ENCODE data around the gene FTO. TPM values are rescaled to one million over a fixed set of nuclear protein-coding genes. Genes with fewer than 3 reads are reported as not detected.

The FTO gene
- polyA plus RNA-seq, 1 donor from 2014 or later = 80.1 TPM

DNA sequence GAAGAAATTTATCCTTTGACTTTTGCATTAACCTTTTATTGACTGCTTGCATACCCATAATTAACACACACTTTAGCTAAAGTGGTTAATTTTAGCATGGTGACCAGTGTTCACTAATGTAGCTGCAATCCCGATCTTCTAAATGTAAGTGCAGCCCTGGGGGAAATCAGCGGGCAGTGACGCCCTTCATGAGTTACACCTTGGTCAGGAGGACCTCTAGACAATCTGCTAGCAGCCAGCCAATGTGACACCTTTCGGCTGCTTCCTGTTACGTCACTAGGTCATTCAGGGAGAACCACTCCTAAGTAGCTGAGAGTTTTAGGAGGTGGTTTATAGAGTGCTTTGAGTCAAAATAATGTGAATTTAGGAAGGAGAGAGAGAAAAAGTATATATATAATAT lies 402.1 kb downstream of the FTO start:
- Histone ChIP-seq H3K36me3 (ENCODE audit: insufficient read depth, low read length) (no peaks in the 10 kb centered on the region), H3K9me3 (ENCODE audit: low read length) (no peaks in the 10 kb centered on the region), H3K27ac (ENCODE audit: low read length) (no peak overlapping the region), H3F3A (ENCODE audit: insufficient read depth, low read length, poor library complexity, severe bottlenecking) (no peaks in the 10 kb centered on the region), H3K27me3 (ENCODE audit: insufficient read depth, low read depth, low read length) (no peaks in the 10 kb centered on the region), H3K9me2 (ENCODE audit: insufficient read depth, low read length) (no peaks in the 10 kb centered on the region), H3K9ac (ENCODE audit: low read length) (no peak overlapping the region), H3K79me2 (replicated peaks; ENCODE audit: insufficient read depth, low read length) (no peaks in the 10 kb centered on the region), H3K4me3 (ENCODE audit: low read length) (no peak overlapping the region), H3K4me2 (ENCODE audit: low read length) (no peak overlapping the region), H2AFZ (ENCODE audit: low read depth, low read length) (no peak overlapping the region), H4K20me1 (ENCODE audit: insufficient read depth) (no peaks in the 10 kb centered on the region)
- TF ChIP-seq POLR2AphosphoS5 (IDR thresholded peaks at IDR 0.05) (no peak), MXI1 (conservative IDR thresholded peaks at IDR 0.05; ENCODE audit: poor library complexity, severe bottlenecking) (no peak), EZH2 (IDR thresholded peaks at IDR 0.05; ENCODE audit: borderline replicate concordance, insufficient read depth, low read length, poor library complexity, severe bottlenecking) (no peak), TAF1 (IDR thresholded peaks at IDR 0.05; ENCODE audit: low read depth) (no peak), EP300 (conservative IDR thresholded peaks at IDR 0.05; ENCODE audit: poor library complexity, severe bottlenecking) (no peak), RAD21 (conservative IDR thresholded peaks at IDR 0.05) (no peak), SMC3 (conservative IDR thresholded peaks at IDR 0.05; ENCODE audit: poor library complexity) (no peak)
- TF ChIP-seq, protein P1, sequence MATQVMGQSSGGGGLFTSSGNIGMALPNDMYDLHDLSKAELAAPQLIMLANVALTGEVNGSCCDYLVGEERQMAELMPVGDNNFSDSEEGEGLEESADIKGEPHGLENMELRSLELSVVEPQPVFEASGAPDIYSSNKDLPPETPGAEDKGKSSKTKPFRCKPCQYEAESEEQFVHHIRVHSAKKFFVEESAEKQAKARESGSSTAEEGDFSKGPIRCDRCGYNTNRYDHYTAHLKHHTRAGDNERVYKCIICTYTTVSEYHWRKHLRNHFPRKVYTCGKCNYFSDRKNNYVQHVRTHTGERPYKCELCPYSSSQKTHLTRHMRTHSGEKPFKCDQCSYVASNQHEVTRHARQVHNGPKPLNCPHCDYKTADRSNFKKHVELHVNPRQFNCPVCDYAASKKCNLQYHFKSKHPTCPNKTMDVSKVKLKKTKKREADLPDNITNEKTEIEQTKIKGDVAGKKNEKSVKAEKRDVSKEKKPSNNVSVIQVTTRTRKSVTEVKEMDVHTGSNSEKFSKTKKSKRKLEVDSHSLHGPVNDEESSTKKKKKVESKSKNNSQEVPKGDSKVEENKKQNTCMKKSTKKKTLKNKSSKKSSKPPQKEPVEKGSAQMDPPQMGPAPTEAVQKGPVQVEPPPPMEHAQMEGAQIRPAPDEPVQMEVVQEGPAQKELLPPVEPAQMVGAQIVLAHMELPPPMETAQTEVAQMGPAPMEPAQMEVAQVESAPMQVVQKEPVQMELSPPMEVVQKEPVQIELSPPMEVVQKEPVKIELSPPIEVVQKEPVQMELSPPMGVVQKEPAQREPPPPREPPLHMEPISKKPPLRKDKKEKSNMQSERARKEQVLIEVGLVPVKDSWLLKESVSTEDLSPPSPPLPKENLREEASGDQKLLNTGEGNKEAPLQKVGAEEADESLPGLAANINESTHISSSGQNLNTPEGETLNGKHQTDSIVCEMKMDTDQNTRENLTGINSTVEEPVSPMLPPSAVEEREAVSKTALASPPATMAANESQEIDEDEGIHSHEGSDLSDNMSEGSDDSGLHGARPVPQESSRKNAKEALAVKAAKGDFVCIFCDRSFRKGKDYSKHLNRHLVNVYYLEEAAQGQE (IDR thresholded peaks at IDR 0.05; ENCODE audit: borderline replicate concordance) = no peak
- TF ChIP-seq, protein P2, sequence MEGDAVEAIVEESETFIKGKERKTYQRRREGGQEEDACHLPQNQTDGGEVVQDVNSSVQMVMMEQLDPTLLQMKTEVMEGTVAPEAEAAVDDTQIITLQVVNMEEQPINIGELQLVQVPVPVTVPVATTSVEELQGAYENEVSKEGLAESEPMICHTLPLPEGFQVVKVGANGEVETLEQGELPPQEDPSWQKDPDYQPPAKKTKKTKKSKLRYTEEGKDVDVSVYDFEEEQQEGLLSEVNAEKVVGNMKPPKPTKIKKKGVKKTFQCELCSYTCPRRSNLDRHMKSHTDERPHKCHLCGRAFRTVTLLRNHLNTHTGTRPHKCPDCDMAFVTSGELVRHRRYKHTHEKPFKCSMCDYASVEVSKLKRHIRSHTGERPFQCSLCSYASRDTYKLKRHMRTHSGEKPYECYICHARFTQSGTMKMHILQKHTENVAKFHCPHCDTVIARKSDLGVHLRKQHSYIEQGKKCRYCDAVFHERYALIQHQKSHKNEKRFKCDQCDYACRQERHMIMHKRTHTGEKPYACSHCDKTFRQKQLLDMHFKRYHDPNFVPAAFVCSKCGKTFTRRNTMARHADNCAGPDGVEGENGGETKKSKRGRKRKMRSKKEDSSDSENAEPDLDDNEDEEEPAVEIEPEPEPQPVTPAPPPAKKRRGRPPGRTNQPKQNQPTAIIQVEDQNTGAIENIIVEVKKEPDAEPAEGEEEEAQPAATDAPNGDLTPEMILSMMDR (IDR thresholded peaks at IDR 0.05; ENCODE audit: poor library complexity, severe bottlenecking) = no peak

DNA sequence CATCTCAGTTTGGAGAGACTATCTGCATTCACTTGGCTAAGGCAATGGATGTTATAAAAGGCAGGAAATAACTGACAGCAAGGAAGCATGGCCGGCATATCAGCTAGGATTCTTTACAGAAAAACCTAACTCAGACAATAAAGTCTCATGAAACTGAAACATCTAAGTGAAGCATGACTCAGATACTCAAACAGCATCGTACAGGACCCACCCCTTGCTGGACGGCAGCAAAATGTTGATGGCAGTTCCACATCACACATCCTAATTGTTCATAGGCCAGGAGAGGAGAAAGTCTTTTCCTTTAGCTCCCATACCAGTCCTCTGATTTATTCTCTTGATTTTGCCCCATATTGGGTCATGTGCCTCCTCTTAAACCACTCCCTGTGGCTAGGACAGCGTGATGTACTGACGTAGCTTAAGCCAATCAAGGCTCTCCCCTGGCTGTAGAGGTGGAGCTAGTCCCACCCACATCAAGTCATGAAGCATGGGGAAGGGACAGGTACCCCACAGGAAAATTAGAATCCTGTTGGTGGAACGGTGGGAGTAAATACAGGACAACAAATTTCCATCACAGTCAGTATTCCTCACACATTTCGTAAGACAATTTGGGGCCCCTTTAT lies 403.7 kb downstream of the FTO start:
- H3K27me3 ChIP-seq (ENCODE audit: insufficient read depth, low read depth, low read length) = no peaks in the 10 kb centered on the region
- TF ChIP-seq POLR2AphosphoS5 (IDR thresholded peaks at IDR 0.05) = no peak
- TF ChIP-seq, protein P2 (IDR thresholded peaks at IDR 0.05; ENCODE audit: poor library complexity, severe bottlenecking) = no peak
- no peak for TF ChIP-seq MXI1 (conservative IDR thresholded peaks at IDR 0.05; ENCODE audit: poor library complexity, severe bottlenecking)
- TF ChIP-seq EP300 (conservative IDR thresholded peaks at IDR 0.05; ENCODE audit: poor library complexity, severe bottlenecking) = no peak
- no peak for TF ChIP-seq SMC3 (conservative IDR thresholded peaks at IDR 0.05; ENCODE audit: poor library complexity)
- no peak for TF ChIP-seq RAD21 (conservative IDR thresholded peaks at IDR 0.05)
- no peak for TF ChIP-seq TAF1 (IDR thresholded peaks at IDR 0.05; ENCODE audit: low read depth)
- no peak for TF ChIP-seq EZH2 (IDR thresholded peaks at IDR 0.05; ENCODE audit: borderline replicate concordance, insufficient read depth, low read length, poor library complexity, severe bottlenecking)
- TF ChIP-seq, protein P1 (IDR thresholded peaks at IDR 0.05; ENCODE audit: borderline replicate concordance) = no peak
- no peaks in the 10 kb centered on the region for H3K36me3 ChIP-seq (ENCODE audit: insufficient read depth, low read length)
- H3K4me2 ChIP-seq (ENCODE audit: low read length) = no peak overlapping the region
- no peaks in the 10 kb centered on the region for H4K20me1 ChIP-seq (ENCODE audit: insufficient read depth)
- H3K9me2 ChIP-seq (ENCODE audit: insufficient read depth, low read length) = no peaks in the 10 kb centered on the region
- no peaks in the 10 kb centered on the region for H3F3A ChIP-seq (ENCODE audit: insufficient read depth, low read length, poor library complexity, severe bottlenecking)
- H3K4me3 ChIP-seq (ENCODE audit: low read length) = no peak overlapping the region
- H3K9me3 ChIP-seq (ENCODE audit: low read length) = no peaks in the 10 kb centered on the region
- no peak overlapping the region for H2AFZ ChIP-seq (ENCODE audit: low read depth, low read length)
- no peak overlapping the region for H3K9ac ChIP-seq (ENCODE audit: low read length)
- H3K79me2 ChIP-seq (replicated peaks; ENCODE audit: insufficient read depth, low read length) = no peaks in the 10 kb centered on the region
- no peak overlapping the region for H3K27ac ChIP-seq (ENCODE audit: low read length)

Data from neural cell (in vitro differentiated cells).